GM18868 (cell line): Measurements from ENCODE around the gene SRSF12.
"Not testable (repeated sequence)": the region's sequence is repeated elsewhere in the genome, so short reads cannot be mapped to it uniquely, and the experiment has no call there.

ENCODE experiments used
- ATAC-seq: cut with Tn5 transposase; IDR thresholded peaks from one replicate; pipeline ENCODE4 v1.9.1; 2021; ENCODE audit warnings: mild to moderate bottlenecking, moderate library complexity; ENCODE audit not compliant: unreplicated experiment

Gene SRSF12

DNA sequence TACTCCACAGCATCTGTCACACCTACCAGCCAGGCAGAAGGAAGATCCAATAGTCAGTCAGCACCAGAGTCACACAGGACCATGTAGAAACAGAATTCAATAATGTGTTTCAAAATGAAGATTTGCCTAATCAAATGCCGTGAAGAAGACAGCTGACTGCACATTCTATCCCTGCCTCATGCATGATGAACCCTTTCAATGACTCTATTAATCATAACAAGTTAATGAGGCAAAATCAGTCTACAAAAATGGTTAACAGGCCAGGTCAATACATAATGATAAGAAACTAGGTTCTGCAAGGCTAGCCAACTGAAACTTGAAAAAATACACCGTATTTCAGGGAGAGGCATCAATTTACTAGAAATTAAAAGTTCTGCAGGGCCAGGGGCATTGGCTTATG lies 44.0 kb downstream of the SRSF12 start:
- ATAC-seq = no peak

DNA sequence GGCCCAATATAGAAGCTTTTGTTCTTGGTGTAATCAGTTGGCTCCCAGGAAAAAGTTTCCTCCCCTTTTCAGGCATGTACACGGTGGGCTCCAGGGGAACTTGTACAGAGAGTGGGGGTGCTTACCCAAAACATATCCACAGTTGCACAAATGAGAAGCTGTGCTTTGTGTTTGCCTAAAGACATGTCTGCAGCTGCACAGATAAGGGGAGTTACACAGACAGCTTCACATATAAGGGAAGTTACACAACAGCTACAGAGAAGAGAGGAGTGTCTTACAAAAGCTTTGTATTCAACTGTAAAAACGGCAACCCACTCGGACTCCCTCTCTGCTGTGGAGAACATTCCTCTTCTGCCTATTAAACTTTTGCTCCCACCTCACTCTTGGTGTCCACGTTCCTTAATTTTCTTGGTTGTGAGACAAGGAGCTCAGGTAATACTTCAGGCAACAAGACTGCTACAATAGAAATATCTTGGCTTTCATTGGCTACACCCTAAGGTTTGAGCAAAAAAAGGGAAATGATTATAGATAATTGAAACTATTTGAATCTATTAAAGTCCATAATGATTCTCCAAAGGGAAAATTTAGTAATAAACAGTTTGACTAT lies 44.8 kb downstream of the SRSF12 start:
- ATAC-seq = no peak

DNA sequence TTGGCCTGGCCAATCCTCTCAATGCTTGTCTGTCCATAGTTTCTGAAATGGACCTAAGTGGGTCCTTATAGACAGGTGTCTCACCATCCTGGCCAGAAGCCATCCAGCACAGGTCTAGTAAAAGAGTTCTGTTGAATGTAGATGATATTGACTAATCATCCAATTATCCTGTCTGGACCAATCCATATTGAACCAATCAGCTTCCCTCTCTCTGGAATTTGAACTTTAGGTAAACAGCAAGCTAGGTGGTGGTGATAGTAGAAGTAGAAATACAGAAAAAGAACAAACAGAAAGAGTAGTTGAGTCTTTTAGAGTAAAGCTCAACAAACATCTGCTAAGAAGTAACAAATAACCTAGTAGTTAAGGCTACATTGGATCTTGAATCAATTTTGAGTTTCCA lies 46.8 kb downstream of the SRSF12 start:
- no peak for ATAC-seq

DNA sequence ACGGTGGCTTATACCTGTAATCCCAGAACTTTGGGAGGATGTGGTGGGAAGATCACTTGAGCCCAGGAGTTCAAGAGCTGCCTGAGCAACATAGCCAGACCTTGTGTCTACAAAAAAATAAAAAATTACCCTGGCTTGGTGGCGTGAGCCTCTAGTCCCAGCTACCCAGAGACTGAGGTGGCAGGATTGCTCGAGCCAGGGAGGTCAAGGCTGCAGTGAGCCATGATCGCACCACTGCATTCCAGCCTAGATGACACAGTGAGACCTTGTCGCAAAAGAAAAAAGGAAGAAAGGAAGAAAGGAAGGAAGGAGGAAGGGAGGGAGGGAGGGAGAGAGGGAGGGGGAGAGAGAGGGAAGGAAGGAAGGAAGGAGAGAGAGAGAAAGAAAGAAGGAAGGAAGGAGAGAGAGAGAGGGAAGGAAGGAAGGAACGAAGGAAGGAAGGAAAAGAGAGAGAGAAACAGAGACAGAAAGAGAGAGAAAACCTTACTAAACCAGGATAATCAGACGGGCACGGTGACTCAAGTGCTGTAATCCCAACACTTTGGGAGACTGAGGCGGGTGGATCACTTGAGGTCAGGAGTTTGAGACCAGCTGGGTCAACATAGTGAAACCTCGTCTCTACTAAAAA lies 48.2 kb downstream of the SRSF12 start:
- no peak for ATAC-seq

DNA sequence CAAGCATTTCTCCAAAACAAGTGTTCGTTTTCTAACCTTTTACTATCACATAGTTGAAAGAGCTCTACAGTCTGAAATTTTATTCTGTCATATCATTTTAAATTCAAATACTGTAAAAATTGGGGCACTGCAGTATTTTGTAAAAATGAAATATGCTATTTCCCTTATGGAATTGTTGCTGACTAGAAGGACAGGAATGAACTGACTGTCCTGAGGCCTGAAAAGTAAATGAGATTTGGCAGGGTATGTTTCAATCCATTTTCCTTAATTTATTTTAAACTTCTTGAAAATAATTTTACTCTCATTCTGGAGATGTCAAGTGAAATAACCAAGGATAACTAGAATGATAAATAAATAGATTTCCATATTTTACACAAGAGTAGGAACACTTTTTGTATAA lies 49.2 kb downstream of the SRSF12 start:
- ATAC-seq = no peak

DNA sequence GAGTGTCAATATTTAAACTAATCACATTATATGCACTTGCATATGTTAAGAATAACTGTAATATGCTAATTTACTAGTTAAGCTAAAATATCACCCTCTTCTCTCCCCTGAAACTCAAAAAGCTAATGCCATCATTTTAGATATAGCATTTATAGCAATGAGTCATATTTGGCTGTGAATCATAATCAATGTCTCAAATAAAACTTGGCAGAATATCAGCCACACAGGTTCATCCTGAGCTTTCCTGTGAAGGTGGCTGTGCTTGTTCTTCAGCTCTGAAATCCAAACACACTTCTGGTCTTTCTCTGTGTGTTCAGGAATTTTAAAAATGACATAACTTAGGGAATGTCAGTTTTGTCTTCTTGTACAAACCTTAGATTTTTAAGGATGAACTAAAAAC lies 50.1 kb downstream of the SRSF12 start:
- ATAC-seq = no peak

DNA sequence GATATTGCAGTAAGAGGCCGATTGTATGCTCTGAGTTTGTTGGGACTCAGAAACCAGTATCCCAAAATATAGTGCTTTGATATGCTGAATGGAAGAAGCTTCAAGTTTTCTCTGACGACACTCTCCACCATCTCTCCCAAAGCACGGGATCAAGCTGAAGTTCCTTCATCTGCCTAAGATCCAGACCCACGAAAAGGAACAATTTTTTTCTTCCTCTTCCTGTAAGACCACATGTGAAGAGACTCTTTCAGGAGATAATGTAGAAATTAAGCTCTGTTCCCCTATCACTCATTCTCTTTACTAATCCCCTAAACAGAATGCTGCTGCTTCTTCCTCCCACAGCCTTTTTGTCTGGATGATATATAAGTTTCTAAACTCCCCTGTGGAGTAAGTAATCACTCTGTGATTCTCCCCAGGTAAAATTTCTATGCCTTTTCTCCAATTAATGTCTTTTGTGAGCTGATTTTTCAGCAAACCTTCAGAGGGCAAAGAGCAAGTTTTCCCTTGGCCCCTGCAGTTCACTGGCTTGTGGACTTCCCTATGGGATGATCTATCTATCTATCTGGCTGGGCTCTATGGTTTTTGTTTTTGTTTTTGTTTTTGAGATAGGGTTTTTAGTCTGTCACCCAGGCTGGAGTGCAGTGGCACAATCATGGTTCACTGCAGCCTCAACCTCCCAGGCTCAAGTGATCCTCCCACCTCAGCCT lies 50.8 kb downstream of the SRSF12 start:
- ATAC-seq = no peak

DNA sequence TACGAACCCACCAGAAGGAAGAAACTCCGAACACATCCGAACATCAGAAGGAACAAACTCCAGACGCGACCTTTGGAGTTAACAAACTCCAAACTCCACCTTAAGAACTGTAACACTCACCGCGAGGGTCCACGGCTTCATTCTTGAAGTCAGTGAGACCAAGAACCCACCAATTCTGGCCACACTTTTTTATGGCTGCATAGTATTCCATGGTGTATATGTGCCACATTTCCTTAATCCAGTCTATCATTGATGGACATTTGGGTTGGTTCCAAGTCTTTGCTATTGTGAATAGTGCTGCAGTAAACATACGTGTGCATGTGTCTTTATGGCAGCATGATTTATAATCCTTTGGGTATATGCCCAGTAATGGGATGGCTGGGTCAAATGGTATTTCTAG lies 51.8 kb downstream of the SRSF12 start:
- ATAC-seq = not testable (repeated sequence)

DNA sequence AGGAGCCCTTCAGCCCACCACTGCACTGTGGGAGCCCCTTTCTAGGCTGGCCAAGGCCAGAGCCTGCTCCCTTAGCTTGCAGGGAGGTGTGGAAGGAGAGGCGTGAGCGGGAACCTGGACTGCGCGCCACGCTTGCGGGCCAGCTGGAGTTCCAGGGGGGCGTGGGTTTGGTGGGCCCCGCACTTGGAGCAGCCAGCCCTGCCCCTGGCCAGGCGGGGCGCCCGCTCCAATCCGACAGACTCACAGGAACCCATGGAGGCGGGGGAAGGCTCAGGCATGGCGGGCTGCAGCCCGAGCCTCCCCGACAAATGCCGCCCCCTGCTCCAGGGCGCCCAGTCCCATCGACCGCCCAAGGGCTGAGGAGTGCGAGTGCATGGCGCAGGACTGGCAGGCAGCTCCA lies 52.9 kb downstream of the SRSF12 start:
- not testable (repeated sequence) for ATAC-seq

DNA sequence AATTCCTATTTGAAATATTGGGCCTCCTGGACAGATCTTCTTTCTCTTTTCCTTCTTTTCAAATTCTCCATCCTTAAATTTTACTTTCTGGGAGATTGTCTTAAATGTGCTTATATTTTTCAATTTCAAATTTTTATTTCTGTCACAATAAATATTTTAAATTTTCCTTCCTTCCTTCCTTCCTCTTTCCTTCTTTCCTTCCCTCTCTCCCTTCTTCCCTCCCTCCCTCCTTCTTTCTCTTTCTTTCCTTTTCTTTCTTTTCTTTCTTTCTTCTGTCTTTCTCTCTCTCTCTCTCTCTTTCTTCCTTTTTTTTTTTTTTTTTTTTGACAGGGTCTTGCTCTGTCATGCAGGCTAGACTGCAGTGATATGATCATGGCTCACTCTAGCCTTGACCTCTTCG lies 54.0 kb downstream of the SRSF12 start:
- ATAC-seq = no peak

DNA sequence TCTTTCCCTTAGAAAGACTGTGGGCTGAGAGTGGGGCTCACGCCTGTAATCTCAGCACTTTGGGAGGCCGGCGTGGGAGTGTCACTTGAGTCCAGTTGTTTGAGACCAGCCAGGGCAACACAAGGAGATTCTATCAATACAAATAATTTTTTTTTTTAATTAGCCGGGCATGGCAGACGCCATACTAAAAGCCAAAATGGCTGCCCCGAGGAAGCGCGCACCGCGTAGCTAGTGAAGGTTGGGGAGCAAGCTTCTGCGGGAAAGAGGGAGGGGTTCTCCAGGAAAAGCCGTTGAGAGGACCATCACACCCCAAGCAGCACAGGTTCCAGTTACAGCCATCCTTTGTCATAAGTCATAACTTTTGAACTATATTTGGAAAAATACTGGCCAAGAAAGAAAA lies 58.6 kb downstream of the SRSF12 start:
- no peak for ATAC-seq

DNA sequence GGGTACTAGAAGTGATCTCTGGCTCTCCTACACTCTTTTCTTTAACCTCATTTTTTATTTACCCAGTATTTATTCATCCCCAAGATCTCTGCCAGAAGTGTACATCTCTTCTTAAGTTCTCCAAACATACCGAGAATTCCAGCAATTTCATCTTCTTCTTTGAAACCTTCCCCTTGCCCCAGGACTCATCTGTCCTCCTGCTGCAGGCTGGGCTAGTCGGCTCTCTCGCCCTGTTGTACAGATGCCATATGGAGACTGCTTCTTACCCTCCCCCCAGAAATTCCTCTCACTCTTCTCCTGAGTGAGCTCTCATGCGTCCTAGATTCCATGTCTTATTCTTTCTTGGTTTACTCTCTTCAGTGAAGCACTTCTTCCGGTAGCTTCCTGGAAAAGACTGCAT lies 59.2 kb downstream of the SRSF12 start:
- no peak for ATAC-seq

DNA sequence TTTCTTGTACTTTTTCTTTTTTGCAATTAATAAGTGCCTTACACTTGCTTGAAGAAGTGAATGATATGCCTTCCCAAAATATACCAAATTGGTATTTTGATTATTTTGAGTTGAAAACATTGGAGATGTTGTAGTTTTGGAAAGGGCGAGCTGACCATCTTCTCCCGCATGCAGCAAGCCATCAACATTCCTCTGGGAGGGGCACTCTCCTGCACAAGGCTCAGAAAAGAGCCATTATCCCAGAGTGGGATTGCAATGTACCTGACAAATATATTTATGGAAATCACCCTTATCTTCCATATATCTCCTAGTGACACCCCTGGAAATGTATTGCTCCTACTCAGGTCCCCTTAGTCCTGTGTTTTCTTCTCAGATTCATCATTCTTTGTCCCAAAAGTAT lies 60.1 kb downstream of the SRSF12 start:
- ATAC-seq = no peak

DNA sequence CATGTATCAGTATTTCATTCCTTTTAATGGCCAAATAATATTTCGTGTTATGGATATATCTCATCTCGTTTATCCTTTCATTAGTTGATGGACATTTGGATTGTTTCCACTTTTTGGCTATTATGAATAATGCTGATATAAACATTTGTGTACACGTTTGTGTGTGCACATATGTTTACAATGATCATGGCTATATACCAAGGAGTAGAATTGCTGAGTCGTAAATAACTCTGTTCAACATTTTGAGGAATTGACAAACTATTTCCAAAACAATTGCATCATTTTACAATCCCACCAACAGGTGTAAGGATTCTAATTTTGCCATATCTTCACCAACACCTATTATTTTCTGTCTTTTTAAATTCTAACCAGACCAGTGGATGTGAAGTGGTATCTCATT lies 63.7 kb downstream of the SRSF12 start:
- ATAC-seq = no peak

DNA sequence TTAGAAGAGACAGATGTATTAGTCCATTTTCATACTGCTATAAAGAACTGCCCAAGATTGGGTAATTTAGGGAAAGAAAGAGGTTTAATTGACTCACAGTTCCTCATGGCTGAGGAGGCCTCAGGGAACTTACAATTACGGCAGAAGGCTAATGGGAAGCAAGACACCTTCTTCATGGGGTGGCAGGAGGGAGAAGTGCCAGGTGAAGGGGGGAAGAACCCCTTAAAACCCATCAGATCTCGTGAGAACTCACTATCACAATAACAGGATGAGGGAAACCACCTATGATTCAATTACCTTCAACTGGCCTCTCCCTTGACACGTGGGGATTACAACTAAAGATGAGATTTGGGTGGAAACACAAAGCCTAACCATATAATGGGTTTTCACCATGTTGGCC lies 66.2 kb downstream of the SRSF12 start:
- no peak for ATAC-seq

DNA sequence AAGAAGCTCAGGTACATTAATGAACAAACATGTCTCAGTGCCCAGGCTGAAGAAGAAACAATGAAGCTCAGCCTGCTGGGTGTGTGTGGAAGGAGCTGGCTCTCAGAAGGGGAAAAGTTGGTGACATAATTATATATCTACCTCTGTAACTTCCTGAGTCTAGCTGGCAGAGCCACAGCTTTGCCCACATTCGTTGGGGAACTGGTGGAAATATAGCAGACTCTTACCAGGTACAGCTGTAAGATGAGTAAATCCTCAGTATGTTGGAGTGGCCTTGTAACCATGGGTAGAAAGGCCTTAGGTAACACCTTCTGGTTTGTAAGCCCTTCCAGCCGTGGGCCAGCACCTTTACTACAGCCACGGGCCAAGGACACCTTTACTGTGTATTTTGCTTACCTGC lies 67.2 kb downstream of the SRSF12 start:
- ATAC-seq = no peak

DNA sequence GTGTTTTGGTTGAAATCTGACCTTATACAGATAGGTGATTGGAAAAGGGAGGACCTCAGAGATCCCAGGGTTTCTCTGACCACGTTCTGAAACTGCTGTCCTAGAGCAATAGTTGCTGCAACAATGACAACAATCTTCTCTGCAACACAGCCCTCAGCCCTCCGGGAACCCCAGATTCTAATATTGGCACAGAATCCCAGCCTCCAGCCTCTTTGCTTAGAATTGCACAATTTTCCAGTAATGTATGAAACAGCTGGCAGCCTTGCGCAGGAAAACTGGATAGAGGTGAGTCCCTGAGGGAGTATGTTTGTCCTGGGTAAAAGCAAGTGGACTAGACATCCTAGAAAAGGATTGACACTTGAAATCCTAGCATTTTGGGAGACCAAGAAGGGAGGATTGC lies 67.7 kb downstream of the SRSF12 start:
- no peak for ATAC-seq

DNA sequence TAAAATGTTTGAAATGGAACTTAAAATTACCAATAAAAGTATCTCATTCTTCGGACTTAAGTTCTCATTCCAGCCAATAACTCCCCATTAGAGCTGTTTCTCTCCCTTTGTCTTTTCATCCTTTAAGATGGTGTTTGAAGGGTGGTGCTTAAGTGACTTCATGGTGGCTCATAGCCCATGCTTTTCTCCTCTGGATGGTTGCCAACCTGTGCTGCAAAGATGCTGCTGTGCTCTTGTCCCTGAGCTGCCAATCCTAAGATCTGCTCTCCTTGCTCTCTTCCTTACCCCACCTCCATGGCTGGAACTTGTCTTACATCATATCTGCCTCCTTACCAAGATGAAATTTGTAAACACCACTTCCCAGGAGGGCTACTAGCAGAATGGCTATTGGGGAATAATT lies 68.9 kb downstream of the SRSF12 start:
- no peak for ATAC-seq

DNA sequence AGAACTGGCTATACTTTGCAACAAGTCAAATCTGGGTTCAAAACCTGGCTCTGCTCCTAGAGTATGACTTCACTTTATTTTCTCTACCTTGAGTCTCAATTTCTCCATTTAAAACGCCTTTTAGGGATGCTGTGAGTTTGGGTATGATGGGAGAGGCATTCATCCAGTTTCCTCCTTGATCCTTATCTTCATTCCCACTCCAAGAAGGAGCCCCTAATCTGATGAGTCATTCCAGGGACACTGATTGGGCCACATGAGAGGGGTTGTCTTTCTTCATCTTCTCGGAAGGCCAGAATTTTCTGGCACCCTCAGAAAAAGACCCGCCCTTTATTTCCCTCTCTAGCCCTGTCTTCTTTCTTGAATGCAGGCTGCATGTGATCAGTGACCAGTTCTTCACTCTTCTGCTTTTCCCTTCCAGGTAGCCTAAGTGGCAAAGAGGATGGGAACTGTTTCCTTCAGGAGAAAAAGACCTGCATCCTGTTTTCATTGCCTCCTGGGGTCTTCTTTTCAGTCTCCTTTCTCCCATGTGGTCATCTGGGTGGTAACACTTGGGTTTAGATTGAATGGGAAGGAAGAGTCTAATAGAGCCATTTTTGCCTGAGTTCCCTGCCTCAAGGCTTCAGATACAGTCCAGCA lies 69.5 kb downstream of the SRSF12 start:
- no peak for ATAC-seq

DNA sequence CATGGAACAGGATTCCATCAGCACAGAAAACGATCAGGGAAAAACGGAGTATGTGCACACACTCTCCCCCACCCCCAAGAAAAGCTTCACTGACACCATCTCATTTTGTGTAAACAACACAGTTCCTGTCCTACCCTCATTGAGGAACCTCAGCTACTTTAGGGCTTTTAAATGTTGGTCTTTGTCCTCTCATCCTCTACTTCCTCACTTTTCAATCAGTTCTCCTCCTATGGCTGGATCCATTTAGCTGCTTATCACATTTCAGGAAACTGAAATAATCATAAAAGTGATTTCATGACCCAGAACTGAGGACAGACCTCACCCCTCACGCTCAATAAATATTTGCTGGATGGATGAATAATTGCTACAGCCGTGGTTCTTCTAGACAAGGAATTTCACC lies 70.4 kb downstream of the SRSF12 start:
- ATAC-seq = no peak
